ENCODE data around the gene SLC6A18.

Gene SLC6A18, protein sequence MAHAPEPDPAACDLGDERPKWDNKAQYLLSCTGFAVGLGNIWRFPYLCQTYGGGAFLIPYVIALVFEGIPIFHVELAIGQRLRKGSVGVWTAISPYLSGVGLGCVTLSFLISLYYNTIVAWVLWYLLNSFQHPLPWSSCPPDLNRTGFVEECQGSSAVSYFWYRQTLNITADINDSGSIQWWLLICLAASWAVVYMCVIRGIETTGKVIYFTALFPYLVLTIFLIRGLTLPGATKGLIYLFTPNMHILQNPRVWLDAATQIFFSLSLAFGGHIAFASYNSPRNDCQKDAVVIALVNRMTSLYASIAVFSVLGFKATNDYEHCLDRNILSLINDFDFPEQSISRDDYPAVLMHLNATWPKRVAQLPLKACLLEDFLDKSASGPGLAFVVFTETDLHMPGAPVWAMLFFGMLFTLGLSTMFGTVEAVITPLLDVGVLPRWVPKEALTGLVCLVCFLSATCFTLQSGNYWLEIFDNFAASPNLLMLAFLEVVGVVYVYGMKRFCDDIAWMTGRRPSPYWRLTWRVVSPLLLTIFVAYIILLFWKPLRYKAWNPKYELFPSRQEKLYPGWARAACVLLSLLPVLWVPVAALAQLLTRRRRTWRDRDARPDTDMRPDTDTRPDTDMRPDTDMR

DNA sequence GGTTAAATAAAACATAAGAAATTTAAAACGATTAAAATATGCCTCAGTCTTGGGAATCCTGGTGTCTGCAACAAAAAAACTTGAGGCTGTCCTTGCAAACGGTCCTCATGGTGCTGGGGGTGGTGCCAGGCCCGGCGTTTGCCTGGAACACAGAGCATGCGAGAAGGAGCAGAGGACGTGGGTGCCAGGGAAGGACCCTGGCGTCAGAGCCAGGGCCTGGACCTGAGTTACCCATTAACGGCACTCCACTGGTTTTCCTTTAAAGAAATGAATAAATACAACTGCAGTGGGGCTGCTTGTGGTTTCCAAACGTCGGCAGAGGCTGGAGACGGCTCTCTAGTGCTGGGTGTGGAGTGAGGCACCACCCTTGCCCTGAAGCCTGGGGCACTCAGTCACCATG is at the start of gene SLC6A18:
Gene SLC6A18 (plus strand): TSS at position 301 of the 400 bp plus-strand sequence. CDS start 97 bp downstream, at position 398.
- Histone ChIP-seq H3K4me3 (ENCODE audit: low read length) (no peak within 1 kb of the TSS), H3K4me1 (ENCODE audit: control insufficient read depth, insufficient read depth, low read length) (no peaks in the 10 kb centered on the region), H3K9me3 (ENCODE audit: control insufficient read depth, low read length) (no peaks in the 10 kb centered on the region), H3K36me3 (ENCODE audit: control insufficient read depth, insufficient read depth, low read length, severe bottlenecking) (no peaks in the 10 kb centered on the region), H3K27me3 (replicated peaks; ENCODE audit: control insufficient read depth, insufficient read depth, low read length) (peaks cover 26% of the 10 kb centered on the region), H3K9ac (ENCODE audit: low read length) (no peak within 1 kb of the TSS)
- no peak for DNase-seq (ENCODE audit: low read depth)

- no peak overlapping the region for H3K9ac ChIP-seq (ENCODE audit: low read length)
- no peaks in the 10 kb centered on the region for H3K36me3 ChIP-seq (ENCODE audit: control insufficient read depth, insufficient read depth, low read length, severe bottlenecking)
- H3K9me3 ChIP-seq (ENCODE audit: control insufficient read depth, low read length), result no peaks in the 10 kb centered on the region
These were observed 49.2 kb upstream of the SLC6A18 start for GRCh38 chr5:1175801-1176472.

DNA sequence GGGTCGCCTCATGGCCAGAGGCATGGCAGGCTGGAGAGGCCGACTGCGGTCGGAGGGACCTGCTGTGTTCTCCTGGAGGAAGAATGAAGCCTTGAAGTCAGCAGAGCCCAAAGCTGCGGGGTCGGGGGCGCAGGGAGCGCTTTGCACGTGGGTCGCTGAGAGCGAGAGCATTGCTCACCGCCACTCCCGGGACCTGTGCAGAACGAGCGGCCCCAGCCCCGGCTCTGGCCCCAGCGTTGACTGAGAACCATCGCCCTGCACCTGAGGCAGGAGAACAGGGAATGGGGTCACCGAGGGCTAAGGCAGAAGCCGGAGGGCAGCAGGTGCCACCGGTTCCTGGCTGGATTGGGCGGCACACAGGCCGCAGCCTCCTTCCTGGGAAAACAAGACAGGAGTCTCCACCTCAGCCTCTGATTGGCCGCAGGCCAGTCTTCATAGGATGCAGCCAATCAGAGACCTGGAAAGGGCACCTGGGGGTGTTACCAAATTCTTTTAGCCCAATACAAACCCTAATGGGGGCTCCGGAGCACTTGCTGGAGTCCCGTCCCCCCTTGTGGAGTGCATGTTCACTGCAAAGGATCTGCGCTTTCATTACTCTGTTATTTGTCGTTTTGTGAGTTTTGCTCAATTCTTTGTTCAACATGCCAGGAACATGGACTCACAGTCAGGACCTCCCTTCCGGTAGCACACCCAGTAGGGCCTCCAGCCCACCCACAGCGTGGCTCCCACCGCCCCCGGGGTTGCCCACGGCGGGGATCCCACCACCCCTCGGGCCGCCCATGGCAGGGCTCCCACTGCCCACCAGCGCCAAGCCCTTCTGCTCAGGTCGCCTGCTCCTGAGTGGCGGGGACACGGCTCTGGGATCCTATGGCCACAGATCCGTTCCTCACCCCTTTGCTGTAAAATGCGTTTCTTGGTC is 48.4 kb upstream of the SLC6A18 start:
- DNase-seq (ENCODE audit: low read depth), result no peak

More at GRCh38 chr5:1175801-1176472, 49.2 kb upstream of the SLC6A18 start:
- H3K4me1 ChIP-seq (ENCODE audit: control insufficient read depth, insufficient read depth, low read length), result peaks cover 3% of the 10 kb centered on the region
- H3K4me3 ChIP-seq (ENCODE audit: low read length), result no peak overlapping the region
- DNase-seq (ENCODE audit: low read depth), result no peak
- peaks cover 26% of the 10 kb centered on the region for H3K27me3 ChIP-seq (replicated peaks; ENCODE audit: control insufficient read depth, insufficient read depth, low read length)

DNA sequence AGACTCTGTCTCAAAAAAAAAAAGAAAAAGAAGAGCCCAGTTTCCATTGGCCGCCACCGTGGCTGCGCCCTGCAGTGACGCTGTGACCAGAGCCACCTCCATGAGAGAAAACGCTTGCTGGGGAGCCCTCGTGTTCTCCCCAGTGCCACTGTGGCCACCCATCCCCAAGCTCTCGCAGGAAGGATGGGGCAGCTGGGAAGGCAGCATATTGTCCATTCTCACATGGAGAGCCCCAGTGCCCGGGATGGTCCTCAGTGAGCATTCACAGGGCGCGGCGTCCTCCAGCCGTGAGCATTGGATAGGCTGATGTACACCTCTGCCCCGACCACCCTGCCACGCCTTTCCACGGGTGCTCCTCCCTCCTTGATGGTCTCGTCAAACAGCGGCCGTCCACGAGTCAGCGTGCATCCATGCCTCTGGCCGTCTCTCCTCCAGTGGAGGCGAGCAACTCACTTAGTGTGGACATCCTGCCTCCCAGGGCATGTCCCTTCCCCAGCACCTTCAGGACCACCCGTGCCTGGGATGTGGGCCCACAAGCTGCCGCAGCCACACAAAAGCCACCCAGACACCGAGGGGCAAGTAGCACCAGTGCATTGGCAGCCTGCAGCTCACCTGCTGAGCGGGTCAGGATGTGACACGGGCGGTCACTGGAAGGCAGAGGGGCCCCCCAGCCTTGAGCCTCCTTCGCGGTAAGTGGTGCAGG is 47.2 kb upstream of the SLC6A18 start:
- Histone ChIP-seq H3K9ac (ENCODE audit: low read length) (no peak overlapping the region), H3K4me3 (ENCODE audit: low read length) (no peak overlapping the region), H3K9me3 (ENCODE audit: control insufficient read depth, low read length) (no peaks in the 10 kb centered on the region), H3K36me3 (ENCODE audit: control insufficient read depth, insufficient read depth, low read length, severe bottlenecking) (no peaks in the 10 kb centered on the region), H3K4me1 (ENCODE audit: control insufficient read depth, insufficient read depth, low read length) (peaks cover 3% of the 10 kb centered on the region), H3K27me3 (replicated peaks; ENCODE audit: control insufficient read depth, insufficient read depth, low read length) (peaks cover 29% of the 10 kb centered on the region)
- DNase-seq (ENCODE audit: low read depth), result no peak

More for the DNA sequence above, 48.4 kb upstream of the SLC6A18 start:
- H3K36me3 ChIP-seq (ENCODE audit: control insufficient read depth, insufficient read depth, low read length, severe bottlenecking), result no peaks in the 10 kb centered on the region
- no peak overlapping the region for H3K4me3 ChIP-seq (ENCODE audit: low read length)
- H3K9ac ChIP-seq (ENCODE audit: low read length), result no peak overlapping the region
- peaks cover 3% of the 10 kb centered on the region for H3K4me1 ChIP-seq (ENCODE audit: control insufficient read depth, insufficient read depth, low read length)
- H3K9me3 ChIP-seq (ENCODE audit: control insufficient read depth, low read length), result no peaks in the 10 kb centered on the region
- peaks cover 28% of the 10 kb centered on the region for H3K27me3 ChIP-seq (replicated peaks; ENCODE audit: control insufficient read depth, insufficient read depth, low read length)

DNA sequence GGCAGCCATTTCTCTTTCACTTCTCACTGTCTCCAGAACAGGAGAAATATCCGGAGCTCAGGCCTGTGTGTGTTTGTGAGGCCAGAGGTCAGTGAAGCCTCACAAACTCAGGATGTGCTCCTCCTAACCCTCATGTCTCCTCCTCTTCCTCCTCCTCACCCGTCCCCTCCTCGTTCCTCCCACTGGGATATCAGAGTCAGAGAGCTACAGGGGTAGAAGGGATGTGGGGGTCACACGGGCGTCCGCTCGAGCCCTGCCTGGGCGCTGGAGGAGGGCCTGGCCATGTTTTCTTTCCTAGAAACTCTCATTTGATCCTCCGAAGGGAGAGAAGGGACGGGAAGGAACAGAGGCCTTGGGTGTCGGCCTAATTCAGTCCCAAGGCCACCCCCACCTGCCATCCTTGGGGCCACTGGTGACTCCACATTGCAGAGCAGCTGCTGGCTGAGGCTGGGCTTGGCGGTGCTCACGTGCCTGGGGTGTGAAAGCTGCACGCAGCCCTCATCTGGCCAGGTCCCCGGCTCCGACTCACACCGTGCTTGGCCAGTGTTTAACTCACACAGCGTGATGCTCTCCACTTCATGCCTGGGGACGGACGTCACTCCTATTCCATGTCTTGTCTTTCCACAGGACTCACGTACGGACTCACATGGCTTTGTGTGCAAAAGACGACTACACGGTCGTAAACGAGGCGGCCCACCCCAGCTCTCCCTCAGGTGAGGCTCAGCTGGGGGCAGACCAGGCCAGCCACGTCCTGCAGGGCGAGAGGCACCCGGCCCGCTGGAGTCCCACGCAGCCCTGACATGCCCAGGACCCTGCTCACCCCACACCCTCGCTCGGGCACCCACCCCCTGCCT is 46.4 kb upstream of the SLC6A18 start:
- H3K4me1 ChIP-seq (ENCODE audit: control insufficient read depth, insufficient read depth, low read length), result peaks cover 3% of the 10 kb centered on the region
- peaks cover 29% of the 10 kb centered on the region for H3K27me3 ChIP-seq (replicated peaks; ENCODE audit: control insufficient read depth, insufficient read depth, low read length)
- H3K9me3 ChIP-seq (ENCODE audit: control insufficient read depth, low read length), result no peaks in the 10 kb centered on the region
- DNase-seq (ENCODE audit: low read depth), result no peak
- no peak overlapping the region for H3K4me3 ChIP-seq (ENCODE audit: low read length)
- H3K9ac ChIP-seq (ENCODE audit: low read length), result no peak overlapping the region
- no peaks in the 10 kb centered on the region for H3K36me3 ChIP-seq (ENCODE audit: control insufficient read depth, insufficient read depth, low read length, severe bottlenecking)

GRCh38 chr5:1179383-1179715 is 45.8 kb upstream of the SLC6A18 start:
- no peak for DNase-seq (ENCODE audit: low read depth)
- H3K36me3 ChIP-seq (ENCODE audit: control insufficient read depth, insufficient read depth, low read length, severe bottlenecking), result no peaks in the 10 kb centered on the region
- H3K9me3 ChIP-seq (ENCODE audit: control insufficient read depth, low read length), result no peaks in the 10 kb centered on the region
- H3K4me1 ChIP-seq (ENCODE audit: control insufficient read depth, insufficient read depth, low read length), result no peaks in the 10 kb centered on the region
- H3K27me3 ChIP-seq (replicated peaks; ENCODE audit: control insufficient read depth, insufficient read depth, low read length), result peaks cover 34% of the 10 kb centered on the region
- H3K4me3 ChIP-seq (ENCODE audit: low read length), result no peak overlapping the region
- H3K9ac ChIP-seq (ENCODE audit: low read length), result no peak overlapping the region

DNA sequence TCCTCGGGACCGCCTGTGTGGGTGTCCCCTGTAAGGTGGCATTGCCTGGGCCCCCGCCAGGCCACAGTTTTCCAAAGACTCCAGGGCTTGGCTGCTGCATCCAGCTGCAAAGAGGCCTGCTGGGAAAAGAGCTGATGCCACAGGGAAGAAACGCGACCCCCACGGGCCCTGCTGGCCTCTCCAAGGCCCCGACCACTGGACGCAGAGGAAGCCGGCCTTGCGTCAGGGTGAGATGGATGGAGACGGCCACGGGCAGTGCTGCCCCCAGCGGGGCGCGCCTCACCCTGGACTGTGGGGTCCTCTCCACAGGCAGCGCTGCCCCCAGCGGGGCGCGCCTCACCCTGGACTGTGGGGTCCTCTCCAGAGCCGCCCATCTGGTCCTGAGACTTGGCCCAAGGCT is 45.1 kb upstream of the SLC6A18 start:
- no peaks in the 10 kb centered on the region for H3K4me1 ChIP-seq (ENCODE audit: control insufficient read depth, insufficient read depth, low read length)
- no peak overlapping the region for H3K4me3 ChIP-seq (ENCODE audit: low read length)
- no peak for DNase-seq (ENCODE audit: low read depth)
- H3K9ac ChIP-seq (ENCODE audit: low read length), result no peak overlapping the region
- H3K27me3 ChIP-seq (replicated peaks; ENCODE audit: control insufficient read depth, insufficient read depth, low read length), result peaks cover 34% of the 10 kb centered on the region
- H3K36me3 ChIP-seq (ENCODE audit: control insufficient read depth, insufficient read depth, low read length, severe bottlenecking), result no peaks in the 10 kb centered on the region
- no peaks in the 10 kb centered on the region for H3K9me3 ChIP-seq (ENCODE audit: control insufficient read depth, low read length)

- Histone ChIP-seq H3K4me1 (ENCODE audit: control insufficient read depth, insufficient read depth, low read length) (no peaks in the 10 kb centered on the region), H3K9me3 (ENCODE audit: control insufficient read depth, low read length) (no peaks in the 10 kb centered on the region), H3K36me3 (ENCODE audit: control insufficient read depth, insufficient read depth, low read length, severe bottlenecking) (no peaks in the 10 kb centered on the region), H3K9ac (ENCODE audit: low read length) (no peak overlapping the region), H3K4me3 (ENCODE audit: low read length) (no peak overlapping the region), H3K27me3 (replicated peaks; ENCODE audit: control insufficient read depth, insufficient read depth, low read length) (peaks cover 35% of the 10 kb centered on the region)
- no peak for DNase-seq (ENCODE audit: low read depth)
These were observed 44.3 kb upstream of the SLC6A18 start for GRCh38 chr5:1180841-1181271.

- DNase-seq (ENCODE audit: low read depth), result no peak
- no peak overlapping the region for H3K4me3 ChIP-seq (ENCODE audit: low read length)
- H3K4me1 ChIP-seq (ENCODE audit: control insufficient read depth, insufficient read depth, low read length), result no peaks in the 10 kb centered on the region
- H3K9me3 ChIP-seq (ENCODE audit: control insufficient read depth, low read length), result no peaks in the 10 kb centered on the region
- peaks cover 40% of the 10 kb centered on the region for H3K27me3 ChIP-seq (replicated peaks; ENCODE audit: control insufficient read depth, insufficient read depth, low read length)
- H3K9ac ChIP-seq (ENCODE audit: low read length), result no peak overlapping the region
- H3K36me3 ChIP-seq (ENCODE audit: control insufficient read depth, insufficient read depth, low read length, severe bottlenecking), result no peaks in the 10 kb centered on the region
These were observed 43.5 kb upstream of the SLC6A18 start for GRCh38 chr5:1181451-1182359.

Data from adipocyte (in vitro differentiated cells).